DND-41 (cell line): Measurements from ENCODE around the gene CFAP20.
"Not testable (repeated sequence)": the region's sequence is repeated elsewhere in the genome, so short reads cannot be mapped to it uniquely, and the experiment has no call there.

ENCODE experiments used
- ATAC-seq: fragments of 200-7000 bp; cut with Tn5 transposase; 3 replicates; pipeline ENCODE4 v1.9.1; 2021; ENCODE audit warnings: low read depth; ENCODE audit not compliant: insufficient read depth
- DNase-seq: peaks from one replicate; pipeline ENCODE4 v3.0.0-alpha.2; 2020
- H2AFZ ChIP-seq: 2 replicates; pipeline ENCODE4 v1.6.0; 2012; ENCODE audit warnings: low read depth, low read length
- H3K27ac ChIP-seq: 2 replicates; pipeline ENCODE4 v1.5.1; 2012; ENCODE audit warnings: low read length, inconsistent platforms
- H3K27me3 ChIP-seq: fragments of 200-600 bp; sonication (generic); 2 replicates; pipeline ENCODE4 v1.6.0; 2012; ENCODE audit warnings: low read length, mild to moderate bottlenecking, inconsistent platforms; ENCODE audit not compliant: insufficient read depth, poor library complexity
- H3K36me3 ChIP-seq: 2 replicates; pipeline ENCODE4 v1.5.1; 2012; ENCODE audit warnings: low read length, inconsistent platforms; ENCODE audit not compliant: insufficient read depth
- H3K4me1 ChIP-seq: 2 replicates; pipeline ENCODE4 v1.5.1; 2012; ENCODE audit warnings: mild to moderate bottlenecking, low read length; ENCODE audit not compliant: insufficient read depth
- H3K4me2 ChIP-seq: 2 replicates; pipeline ENCODE4 v1.6.0; 2012; ENCODE audit warnings: mild to moderate bottlenecking, moderate library complexity, low read length, inconsistent platforms; ENCODE audit not compliant: insufficient read depth
- H3K4me3 ChIP-seq, 2 experiments: fragments of 200-600 bp in 1 of 2; shearing (Covaris generic) in 1 of 2; 2 replicates each; pipeline ENCODE4 v1.5.1; 2012 to 2016; ENCODE audit warnings: inconsistent platforms in 2 of 2, low read length in 2 of 2, mild to moderate bottlenecking in 2 of 2, low read depth in 1 of 2, moderate library complexity in 1 of 2
- H3K79me2 ChIP-seq: 2 replicates; pipeline ENCODE4 v1.6.0; 2012; ENCODE audit warnings: low read length, inconsistent platforms; ENCODE audit not compliant: insufficient read depth
- H3K9ac ChIP-seq: 2 replicates; pipeline ENCODE4 v1.6.0; 2012; ENCODE audit warnings: low read depth, mild to moderate bottlenecking, inconsistent platforms, low read length, moderate library complexity
- H3K9me3 ChIP-seq: 2 replicates; pipeline ENCODE4 v1.5.1; 2012; ENCODE audit warnings: low read length, moderate library complexity, mild to moderate bottlenecking, inconsistent platforms; ENCODE audit not compliant: insufficient read depth, severe bottlenecking
- H4K20me1 ChIP-seq: 2 replicates; pipeline ENCODE4 v1.6.0; 2012; ENCODE audit warnings: low read length; ENCODE audit not compliant: insufficient read depth
- EZH2 ChIP-seq: IDR thresholded peaks from 3 replicates; pipeline ENCODE4 v1.6.1; 2012; ENCODE audit warnings: borderline replicate concordance, low read depth, mild to moderate bottlenecking, moderate library complexity, low read length, inconsistent platforms; ENCODE audit not compliant: severe bottlenecking
- TF ChIP-seq, protein P1 (sequence below): IDR thresholded peaks from 2 replicates; pipeline ENCODE4 v1.5.1; 2012; ENCODE audit warnings: borderline replicate concordance, low read length, moderate library complexity, mild to moderate bottlenecking; ENCODE audit not compliant: poor library complexity, severe bottlenecking; ENCODE audit errors: extremely low read depth

The CFAP20 gene

DNA sequence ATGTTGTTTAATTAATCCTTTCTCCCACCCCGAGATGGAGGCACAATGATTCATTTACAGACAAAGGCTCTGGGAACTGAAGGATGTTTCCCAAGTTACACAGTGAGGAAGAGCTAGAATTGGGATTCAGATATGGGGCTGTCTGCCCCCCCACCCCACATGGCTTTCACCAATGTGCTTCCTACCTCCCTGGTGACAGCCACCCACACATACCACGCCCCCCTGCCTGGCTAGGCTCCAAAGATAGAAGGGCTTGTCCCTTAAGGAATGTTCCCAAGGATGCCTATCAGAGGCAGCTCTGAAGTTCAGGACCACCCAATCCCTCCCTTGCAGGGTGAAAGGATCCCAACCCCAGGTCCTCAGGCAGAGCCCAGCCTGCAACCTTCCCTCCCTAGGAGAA lies 32.9 kb downstream of the CFAP20 start:
- no peak overlapping the region for H3K4me3 ChIP-seq
- no peak overlapping the region for H3K4me2 ChIP-seq
- H3K9me3 ChIP-seq, result no peaks in the 10 kb centered on the region
- H3K79me2 ChIP-seq, result no peaks in the 10 kb centered on the region
- no peak overlapping the region for H3K9ac ChIP-seq
- TF ChIP-seq, protein P1, sequence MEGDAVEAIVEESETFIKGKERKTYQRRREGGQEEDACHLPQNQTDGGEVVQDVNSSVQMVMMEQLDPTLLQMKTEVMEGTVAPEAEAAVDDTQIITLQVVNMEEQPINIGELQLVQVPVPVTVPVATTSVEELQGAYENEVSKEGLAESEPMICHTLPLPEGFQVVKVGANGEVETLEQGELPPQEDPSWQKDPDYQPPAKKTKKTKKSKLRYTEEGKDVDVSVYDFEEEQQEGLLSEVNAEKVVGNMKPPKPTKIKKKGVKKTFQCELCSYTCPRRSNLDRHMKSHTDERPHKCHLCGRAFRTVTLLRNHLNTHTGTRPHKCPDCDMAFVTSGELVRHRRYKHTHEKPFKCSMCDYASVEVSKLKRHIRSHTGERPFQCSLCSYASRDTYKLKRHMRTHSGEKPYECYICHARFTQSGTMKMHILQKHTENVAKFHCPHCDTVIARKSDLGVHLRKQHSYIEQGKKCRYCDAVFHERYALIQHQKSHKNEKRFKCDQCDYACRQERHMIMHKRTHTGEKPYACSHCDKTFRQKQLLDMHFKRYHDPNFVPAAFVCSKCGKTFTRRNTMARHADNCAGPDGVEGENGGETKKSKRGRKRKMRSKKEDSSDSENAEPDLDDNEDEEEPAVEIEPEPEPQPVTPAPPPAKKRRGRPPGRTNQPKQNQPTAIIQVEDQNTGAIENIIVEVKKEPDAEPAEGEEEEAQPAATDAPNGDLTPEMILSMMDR, result no peak
- TF ChIP-seq EZH2, result no peak
- H3K4me1 ChIP-seq, result no peaks in the 10 kb centered on the region
- DNase-seq (no peak), ATAC-seq (no peak)
- H4K20me1 ChIP-seq, result no peaks in the 10 kb centered on the region
- no peaks in the 10 kb centered on the region for H3K27me3 ChIP-seq
- no peak overlapping the region for H2AFZ ChIP-seq
- H3K27ac ChIP-seq, result no peak overlapping the region
- H3K36me3 ChIP-seq, result no peaks in the 10 kb centered on the region

DNA sequence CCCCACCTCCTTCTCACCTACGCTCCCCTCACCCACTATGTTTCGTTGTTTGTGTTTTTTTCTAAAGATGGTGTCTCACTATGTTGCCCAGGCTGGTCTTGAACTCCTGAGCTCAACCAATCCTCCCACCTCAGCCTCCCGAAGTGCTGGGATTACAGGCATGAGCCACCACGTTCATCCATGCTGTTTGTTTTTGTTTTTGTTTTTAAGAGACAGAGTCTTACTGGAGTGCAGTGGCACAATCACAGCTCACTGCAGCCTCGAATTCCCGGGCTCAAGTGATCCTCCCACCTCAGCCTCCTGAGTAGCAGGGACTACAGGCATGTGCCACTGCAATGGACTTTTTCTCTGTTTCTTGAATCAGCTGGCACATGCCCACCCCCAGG lies 33.6 kb downstream of the CFAP20 start:
- DNase-seq, ATAC-seq, H3K27ac ChIP-seq, H2AFZ ChIP-seq, H3K27me3 ChIP-seq, H3K4me1 ChIP-seq, H3K36me3 ChIP-seq, H3K9ac ChIP-seq, H3K4me2 ChIP-seq, H4K20me1 ChIP-seq, H3K4me3 ChIP-seq, H3K79me2 ChIP-seq, H3K9me3 ChIP-seq: not testable (repeated sequence)

DNA sequence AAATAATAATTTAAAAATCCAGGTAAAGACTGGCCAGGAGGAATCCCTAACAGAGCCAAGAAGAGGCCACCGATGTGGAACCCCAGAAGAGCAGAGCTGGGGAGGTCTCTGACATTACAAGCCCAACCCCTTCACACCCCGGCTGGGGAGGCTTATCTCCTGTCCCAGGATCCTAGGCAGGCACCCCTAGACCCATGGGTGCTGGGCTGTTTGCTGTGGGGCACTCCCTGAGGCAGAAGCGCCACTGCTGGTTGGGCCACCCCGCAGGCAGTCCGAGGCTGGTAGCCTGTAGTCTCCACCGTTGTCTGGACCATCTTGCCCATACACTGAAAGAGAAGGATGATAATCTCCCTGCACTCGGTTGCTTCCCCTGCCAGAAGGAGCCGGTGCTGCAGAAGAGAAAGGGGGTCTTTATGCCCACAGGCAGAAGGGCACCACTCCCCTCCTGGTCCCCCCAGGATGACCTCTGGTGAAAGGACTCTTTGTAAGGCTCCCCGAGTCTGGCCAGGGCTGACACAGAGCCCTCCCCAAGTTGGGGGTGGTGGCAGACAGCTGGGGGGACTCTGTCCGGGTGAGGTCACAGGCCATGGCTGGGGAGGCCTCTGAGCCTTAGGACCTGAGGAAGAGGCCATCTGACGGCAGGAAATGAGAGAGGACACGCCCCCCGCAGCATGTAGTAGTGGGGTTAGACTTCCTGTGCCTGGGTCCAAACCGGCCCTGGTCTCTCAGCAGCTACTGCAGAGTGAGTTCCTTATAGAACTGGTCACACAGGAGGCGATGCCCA lies 34.2 kb downstream of the CFAP20 start:
- Histone ChIP-seq H3K27me3 (no peaks in the 10 kb centered on the region), H3K79me2 (no peaks in the 10 kb centered on the region), H3K4me2 (no peak overlapping the region), H3K4me1 (no peaks in the 10 kb centered on the region), H3K27ac (no peak overlapping the region), H2AFZ (no peak overlapping the region), H3K9ac (no peak overlapping the region), H3K36me3 (no peaks in the 10 kb centered on the region), H4K20me1 (no peaks in the 10 kb centered on the region), H3K4me3 (no peak overlapping the region), H3K9me3 (no peaks in the 10 kb centered on the region)
- TF ChIP-seq, protein P1, result no peak
- TF ChIP-seq EZH2, result no peak
- DNase-seq (no peak), ATAC-seq (peak; percentile 55; the same call in 2 of the 3 replicates)

DNA sequence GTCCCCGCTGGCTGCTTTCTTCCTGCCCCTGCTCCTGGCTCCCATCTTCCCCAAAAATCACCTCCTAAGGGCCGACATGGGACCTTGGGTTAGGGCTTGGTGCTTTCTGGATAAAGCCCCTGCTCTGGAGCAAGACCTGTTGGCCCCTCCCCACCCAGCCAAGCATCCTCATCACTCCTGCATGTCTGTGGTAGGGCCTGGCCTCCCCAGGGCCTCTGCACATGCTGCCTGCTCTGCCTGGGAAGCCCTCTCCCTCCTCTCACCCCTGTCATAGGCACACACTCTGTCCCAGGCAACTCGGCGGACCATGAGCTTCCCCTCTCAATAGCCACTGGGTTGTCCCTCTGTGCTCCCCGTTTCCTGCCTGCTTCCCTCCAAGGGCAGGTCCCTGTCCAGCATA lies 35.2 kb downstream of the CFAP20 start:
- H3K27me3 ChIP-seq, result no peaks in the 10 kb centered on the region
- H3K9me3 ChIP-seq, result no peaks in the 10 kb centered on the region
- no peaks in the 10 kb centered on the region for H3K36me3 ChIP-seq

DNA sequence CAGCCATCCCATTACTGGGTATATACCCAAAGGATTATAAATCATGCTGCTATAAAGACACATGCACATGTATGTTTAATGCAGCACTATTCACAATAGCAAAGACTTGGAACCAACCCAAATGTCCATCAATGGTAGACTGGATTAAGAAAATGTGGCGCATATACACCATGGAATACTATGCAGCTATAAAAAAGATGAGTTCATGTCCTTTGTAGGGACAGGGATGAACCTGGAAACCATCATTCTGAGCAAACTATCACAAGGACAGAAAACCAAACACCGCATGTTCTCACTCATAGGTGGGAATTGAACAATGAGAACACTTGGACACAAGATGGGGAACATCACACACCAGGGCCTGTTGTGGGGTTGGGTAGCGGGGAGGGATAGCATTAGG lies 38.8 kb downstream of the CFAP20 start:
- not testable (repeated sequence) for H3K27ac ChIP-seq, H3K4me1 ChIP-seq, H3K79me2 ChIP-seq, H4K20me1 ChIP-seq, H3K9me3 ChIP-seq, H3K36me3 ChIP-seq, H3K27me3 ChIP-seq, H2AFZ ChIP-seq, H3K9ac ChIP-seq, H3K4me3 ChIP-seq, ATAC-seq, H3K4me2 ChIP-seq, DNase-seq

More for the DNA sequence above, 35.2 kb downstream of the CFAP20 start:
- Histone ChIP-seq H3K4me2 (no peak overlapping the region), H4K20me1 (no peaks in the 10 kb centered on the region), H3K4me3 (no peak overlapping the region), H3K27ac (no peak overlapping the region), H3K79me2 (no peaks in the 10 kb centered on the region), H2AFZ (no peak overlapping the region), H3K9ac (no peak overlapping the region), H3K4me1 (no peaks in the 10 kb centered on the region)
- TF ChIP-seq, protein P1, result no peak
- TF ChIP-seq EZH2, result no peak
- ATAC-seq (no peak), DNase-seq (no peak)
